SU-DHL-6 (cell line): Measurements from ENCODE around the gene ARHGEF16.

Source experiments
- H2AFZ ChIP-seq: fragments of 200-600 bp; sonication (generic); 2 replicates; pipeline ENCODE4 v1.6.1; 2014; ENCODE audit warnings: low read depth, mild to moderate bottlenecking, moderate library complexity, mixed read lengths, antibody characterized with exemption, low read length; ENCODE audit not compliant: severe bottlenecking
- H3F3A ChIP-seq: fragments of 200-600 bp; shearing (Covaris generic); 2 replicates; pipeline ENCODE4 v1.6.0; 2016; ENCODE audit warnings: antibody characterized with exemption, mild to moderate bottlenecking; ENCODE audit not compliant: insufficient read depth
- H3K27ac ChIP-seq: fragments of 200-600 bp; sonication (generic); 2 replicates; pipeline ENCODE4 v1.5.1; 2016; ENCODE audit warnings: low read depth, mild to moderate bottlenecking, low read length, moderate library complexity, mixed read lengths
- H3K27me3 ChIP-seq: fragments of 200-600 bp; sonication (generic), shearing (Covaris generic); 2 replicates; pipeline ENCODE4 v1.6.0; 2014; ENCODE audit warnings: mild to moderate bottlenecking, low read length
- H3K36me3 ChIP-seq: fragments of 200-600 bp; sonication (generic); 2 replicates; pipeline ENCODE4 v1.6.1; 2014; ENCODE audit warnings: mild to moderate bottlenecking, low read length, mixed read lengths
- H3K4me2 ChIP-seq: fragments of 300-600, 200-600 bp; shearing (Covaris generic), sonication (generic); 2 replicates; pipeline ENCODE4 v1.6.0; 2014; ENCODE audit warnings: low read length, low read depth, mild to moderate bottlenecking; ENCODE audit not compliant: poor library complexity, severe bottlenecking
- H3K4me3 ChIP-seq: fragments of 200-600 bp; sonication (generic); 2 replicates; pipeline ENCODE4 v1.5.1; 2014; ENCODE audit warnings: antibody characterized with exemption, low read length, mild to moderate bottlenecking, mixed read lengths; ENCODE audit not compliant: insufficient read depth, poor library complexity, severe bottlenecking
- H3K79me2 ChIP-seq: fragments of 200-600 bp; sonication (generic); 2 replicates; pipeline ENCODE4 v1.6.1; 2014; ENCODE audit warnings: mild to moderate bottlenecking, low read length, moderate library complexity; ENCODE audit not compliant: insufficient read depth
- H3K9ac ChIP-seq: fragments of 200-600 bp; sonication (generic); 2 replicates; pipeline ENCODE4 v1.7.0; 2014; ENCODE audit warnings: mild to moderate bottlenecking, low read length
- H3K9me2 ChIP-seq: fragments of 200-600 bp; sonication (generic); replicated peaks from 2 replicates; pipeline ENCODE4 v1.6.1; 2014; ENCODE audit warnings: low read length; ENCODE audit not compliant: insufficient read depth
- H3K9me3 ChIP-seq: fragments of 200-600 bp; sonication (generic); 2 replicates; pipeline ENCODE4 v1.6.1; 2014; ENCODE audit warnings: low read length, mixed read lengths; ENCODE audit not compliant: insufficient read depth
- H4K20me1 ChIP-seq: fragments of 200-600 bp; sonication (generic); 2 replicates; pipeline ENCODE4 v1.6.1; 2014; ENCODE audit warnings: low read depth, mild to moderate bottlenecking, antibody characterized with exemption, low read length, moderate library complexity, mixed read lengths
- CTCF ChIP-seq: fragments of 200-600 bp; sonication (generic); IDR thresholded peaks from one replicate; pipeline ENCODE4 v1.5.1; 2017; ENCODE audit warnings: antibody characterized with exemption, mild to moderate bottlenecking, low read length, moderate library complexity; ENCODE audit not compliant: insufficient read depth, poor library complexity, severe bottlenecking
- EZH2phosphoT487 ChIP-seq: fragments of 200-600 bp; sonication (generic), shearing (Covaris generic); conservative IDR thresholded peaks from 2 replicates; pipeline ENCODE4 v1.6.1; 2018; ENCODE audit warnings: mild to moderate bottlenecking, antibody characterized with exemption, low read length, moderate library complexity, mixed read lengths

The ARHGEF16 gene

DNA sequence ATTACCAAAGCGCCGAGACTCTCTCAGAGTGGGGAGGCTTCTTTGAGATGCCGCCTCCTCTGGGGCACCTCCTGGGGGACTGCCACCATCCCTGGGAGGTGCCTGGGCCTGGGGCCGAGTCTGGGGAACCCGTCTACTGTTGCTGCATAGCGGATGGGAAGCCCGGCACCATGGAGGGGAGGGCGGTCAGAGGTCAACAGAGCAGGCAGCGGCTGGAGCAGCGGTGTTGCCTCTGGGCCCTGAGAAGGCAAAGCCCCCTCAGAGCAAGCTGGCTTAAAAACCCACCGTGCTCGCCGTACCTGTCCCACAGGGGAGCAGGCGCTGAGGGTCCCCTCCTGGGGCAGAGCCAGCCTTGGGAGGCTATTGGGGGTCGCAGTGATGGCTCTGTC lies 62.0 kb downstream of the ARHGEF16 start:
- no peak overlapping the region for H3K4me2 ChIP-seq
- H3K4me3 ChIP-seq, result no peak overlapping the region
- no peak for TF ChIP-seq EZH2phosphoT487
- no peak for TF ChIP-seq CTCF
- no peaks in the 10 kb centered on the region for H3K27me3 ChIP-seq
- no peaks in the 10 kb centered on the region for H3K9me2 ChIP-seq
- no peaks in the 10 kb centered on the region for H4K20me1 ChIP-seq
- no peak overlapping the region for H3K9ac ChIP-seq
- H3K36me3 ChIP-seq, result no peaks in the 10 kb centered on the region
- H3K27ac ChIP-seq, result no peak overlapping the region
- no peak overlapping the region for H2AFZ ChIP-seq
- no peaks in the 10 kb centered on the region for H3F3A ChIP-seq
- H3K79me2 ChIP-seq, result no peaks in the 10 kb centered on the region
- H3K9me3 ChIP-seq, result no peaks in the 10 kb centered on the region

DNA sequence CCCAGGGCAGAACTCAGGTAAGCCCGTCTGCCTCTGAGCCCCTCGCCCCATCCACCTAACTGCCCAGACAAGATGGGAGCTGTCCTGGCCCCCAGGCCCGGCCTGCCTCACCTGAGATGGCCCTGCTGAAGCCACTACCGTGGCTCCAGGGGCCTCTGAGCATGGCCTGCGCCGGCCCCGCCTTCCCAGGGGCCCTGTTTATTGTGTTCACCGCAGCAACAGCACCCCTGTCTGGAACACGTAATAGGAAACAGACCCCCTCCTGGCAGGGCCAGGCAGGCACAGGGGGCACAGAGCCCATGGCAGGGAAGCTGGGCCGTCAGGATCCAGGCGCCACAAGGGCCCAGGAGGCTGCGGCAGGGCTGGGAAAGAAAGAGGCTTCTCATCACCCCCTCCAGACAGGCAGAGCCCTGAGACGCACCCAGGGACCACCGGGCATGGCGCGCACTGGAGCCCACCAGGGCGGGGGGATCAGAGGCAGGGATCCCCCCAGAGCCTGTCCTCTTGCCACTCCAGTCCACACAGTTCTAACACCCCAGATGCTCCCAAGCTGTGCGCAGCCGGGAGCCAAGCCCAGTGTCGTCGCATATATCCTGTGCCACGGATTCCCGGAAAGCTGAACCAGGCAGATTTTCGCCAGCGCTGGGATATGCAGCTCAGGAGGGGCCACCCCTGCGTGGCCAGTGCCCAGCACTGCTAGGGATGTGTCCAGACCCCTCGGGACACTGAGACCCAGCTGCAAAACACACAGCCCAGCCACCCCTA lies 62.6 kb downstream of the ARHGEF16 start:
- Histone ChIP-seq H3K9me2 (no peaks in the 10 kb centered on the region), H4K20me1 (no peaks in the 10 kb centered on the region), H3K9ac (no peak overlapping the region), H3K36me3 (no peaks in the 10 kb centered on the region), H2AFZ (no peak overlapping the region), H3K79me2 (no peaks in the 10 kb centered on the region), H3K27ac (no peak overlapping the region), H3F3A (no peaks in the 10 kb centered on the region), H3K4me2 (no peak overlapping the region), H3K4me3 (no peak overlapping the region), H3K9me3 (no peaks in the 10 kb centered on the region), H3K27me3 (no peaks in the 10 kb centered on the region)
- TF ChIP-seq CTCF (no peak), EZH2phosphoT487 (no peak)

GRCh38 chr1:3518256-3518655 lies 63.8 kb downstream of the ARHGEF16 start:
- Histone ChIP-seq H3K27me3 (no peaks in the 10 kb centered on the region), H3K9me2 (no peaks in the 10 kb centered on the region), H4K20me1 (no peaks in the 10 kb centered on the region), H3K4me2 (no peak overlapping the region), H3K9me3 (no peaks in the 10 kb centered on the region), H3K27ac (no peak overlapping the region), H3K79me2 (no peaks in the 10 kb centered on the region), H3F3A (no peaks in the 10 kb centered on the region), H3K36me3 (no peaks in the 10 kb centered on the region), H3K4me3 (no peak overlapping the region), H2AFZ (no peak overlapping the region), H3K9ac (no peak overlapping the region)
- TF ChIP-seq CTCF (no peak), EZH2phosphoT487 (no peak)
